Epithelial cell of proximal tubule (primary cell): ENCODE results near the gene EYA2. TPM values are rescaled to one million over a fixed set of nuclear protein-coding genes. Genes with fewer than 3 reads are reported as not detected.

Experiments
- DNase-seq: peaks from one replicate; pipeline ENCODE4 v3.0.0-alpha.2; 2011; ENCODE audit warnings: low read depth
- H3K4me3 ChIP-seq: 2 replicates; pipeline ENCODE4 v1.5.1; 2011; ENCODE audit warnings: low read depth, mild to moderate bottlenecking, low read length
- CTCF ChIP-seq: conservative IDR thresholded peaks from 2 replicates; pipeline ENCODE4 v1.5.1; 2012; ENCODE audit warnings: low read depth, mild to moderate bottlenecking, low read length
- total RNA-seq: library from RNA; depleted of rRNA; stranded (reverse); fragments of >200 nt; gene quantifications from 2 replicates; pipeline ENCODE4 v1.2.3, GENCODE V29; 2015

Gene EYA2
- total RNA-seq, 1 donor from 2014 or later = not detected

GRCh38 chr20:47009784-47010183 lies 115.1 kb downstream of the EYA2 start:
- no peak overlapping the region for H3K4me3 ChIP-seq
- DNase-seq = no peak
- no peak for TF ChIP-seq CTCF

- no peak for DNase-seq
- H3K4me3 ChIP-seq = no peak overlapping the region
Measured at GRCh38 chr20:47011984-47012383, 117.3 kb downstream of the EYA2 start.

GRCh38 chr20:47013606-47014005 lies 119.0 kb downstream of the EYA2 start:
- no peak for DNase-seq
- no peak overlapping the region for H3K4me3 ChIP-seq
- no peak for TF ChIP-seq CTCF

More at GRCh38 chr20:47011984-47012383, 117.3 kb downstream of the EYA2 start:
- TF ChIP-seq CTCF = no peak

GRCh38 chr20:47016068-47016664 lies 121.5 kb downstream of the EYA2 start:
- H3K4me3 ChIP-seq = no peak overlapping the region
- no peak for DNase-seq
- no peak for TF ChIP-seq CTCF

GRCh38 chr20:47018381-47018780 lies 123.7 kb downstream of the EYA2 start:
- TF ChIP-seq CTCF = no peak
- DNase-seq = no peak
- H3K4me3 ChIP-seq = no peak overlapping the region

GRCh38 chr20:47019121-47019824 lies 124.6 kb downstream of the EYA2 start:
- no peak for DNase-seq
- no peak for TF ChIP-seq CTCF
- no peak overlapping the region for H3K4me3 ChIP-seq

- H3K4me3 ChIP-seq = no peak overlapping the region
- no peak for DNase-seq
- no peak for TF ChIP-seq CTCF
Measured at GRCh38 chr20:47020231-47020630, 125.6 kb downstream of the EYA2 start.
